Lung (tissue), 12 donors: ENCODE results near the gene CIDEA. TPM values are rescaled to one million over a fixed set of nuclear protein-coding genes. Genes with fewer than 3 reads are reported as not detected.

Experiments
- ATAC-seq: fragments of 200-7000 bp; cut with Tn5 transposase; one replicate; pipeline ENCODE4 v1.9.1; 2020; ENCODE audit warnings: moderate number of reproducible peaks; ENCODE audit not compliant: insufficient read depth, low FRiP score
- DNase-seq, 3 donors: peaks; one replicate each; pipeline ENCODE4 v3.0.0-alpha.2; 2013 to 2017
- H3K27ac ChIP-seq, 2 donors: one replicate each; pipeline ENCODE4 v1.5.1; 2013; ENCODE audit warnings: mild to moderate bottlenecking in 2 of 2, moderate library complexity in 2 of 2, control low read depth in 1 of 2, inconsistent platforms in 1 of 2, low read depth in 1 of 2, low read length in 1 of 2
- H3K27me3 ChIP-seq, 3 donors: one replicate each; pipeline ENCODE4 v1.5.1; 2013; ENCODE audit warnings: low read length in 2 of 3; ENCODE audit not compliant: control insufficient read depth in 3 of 3, insufficient read depth in 3 of 3
- H3K36me3 ChIP-seq, 4 donors: one replicate each; pipeline ENCODE4 v1.5.1; 2013; ENCODE audit warnings: low read length in 4 of 4, mild to moderate bottlenecking in 1 of 4, moderate library complexity in 1 of 4; ENCODE audit not compliant: control insufficient read depth in 4 of 4, insufficient read depth in 4 of 4
- H3K4me1 ChIP-seq, 5 donors: one replicate each; pipeline ENCODE4 v1.5.1; 2013; ENCODE audit warnings: low read length in 5 of 5, mild to moderate bottlenecking in 2 of 5, moderate library complexity in 1 of 5; ENCODE audit not compliant: control insufficient read depth in 5 of 5, insufficient read depth in 5 of 5
- H3K4me3 ChIP-seq: one replicate; pipeline ENCODE4 v1.5.1; 2013; ENCODE audit warnings: mild to moderate bottlenecking, control low read depth, moderate library complexity
- H3K9ac ChIP-seq, 2 donors: one replicate each; pipeline ENCODE4 v1.5.1; 2013; ENCODE audit warnings: low read length in 2 of 2, control low read depth in 1 of 2; ENCODE audit not compliant: insufficient read depth in 1 of 2
- H3K9me3 ChIP-seq, 4 donors: one replicate each; pipeline ENCODE4 v1.5.1; 2013; ENCODE audit warnings: low read length in 3 of 4, mild to moderate bottlenecking in 1 of 4, moderate library complexity in 1 of 4; ENCODE audit not compliant: control insufficient read depth in 4 of 4, insufficient read depth in 3 of 4
- CTCF ChIP-seq: IDR thresholded peaks from 2 replicates; pipeline ENCODE4 v1.5.1; 2012; ENCODE audit warnings: mild to moderate bottlenecking; ENCODE audit errors: control extremely low read depth, extremely low read depth
- WGBS, 2 donors: extraction: QIAGEN DNeasy Blood & Tissue Kit; methylation state at CpG; one replicate each; pipeline ENCODE4 v1.1.7; 2013; 5-methylcytosine and 5-hydroxymethylcytosine counted together
- polyA plus RNA-seq, 2 donors: library from polyadenylated mRNA; stranded (reverse); fragments of 200-250 nt; gene quantifications; one replicate each; pipeline ENCODE4 v1.2.1, GENCODE V29; 2013
- total RNA-seq, 2 donors: library from RNA; depleted of rRNA in 1 of 2; stranded (reverse); fragments of >200 nt in 1 of 2; gene quantifications; one replicate each; pipeline ENCODE4 v1.2.1, GENCODE V29; 2014 to 2021
- donor health status: control.
- donor health status: control.
- donor health status: Bipolar disorder and iron deficiency.
- donor health status: healthy.
- donor health status: DM: yes; HTN: yes; CAD: no.

CIDEA gene
- total and polyA plus RNA-seq, 4 donors: 1.2 TPM; not detected in 3

DNA sequence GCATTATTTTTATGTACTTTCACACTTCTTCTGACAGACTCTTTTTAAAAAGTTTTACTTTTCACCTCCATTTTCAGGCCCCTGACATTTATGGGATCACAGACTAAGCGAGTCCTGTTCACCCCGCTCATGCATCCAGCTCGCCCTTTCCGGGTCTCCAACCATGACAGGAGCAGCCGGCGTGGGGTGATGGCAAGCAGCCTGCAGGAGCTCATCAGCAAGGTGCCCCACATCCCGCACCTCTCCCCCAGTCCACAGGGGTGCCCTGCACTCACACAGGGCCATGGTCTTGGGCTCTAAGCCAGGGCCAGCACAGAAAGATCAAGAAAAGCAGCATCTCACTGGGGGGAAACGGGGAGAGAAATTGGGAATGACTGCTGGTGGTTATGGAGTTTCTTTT, 8.6 kb downstream of the CIDEA start:
- H3K4me3 ChIP-seq: no peak overlapping the region
- H3K27me3 ChIP-seq: peaks cover 0 to 6% (median 5%) of the 10 kb centered on the region in 3 donors
- no peaks in the 10 kb centered on the region for H3K36me3 ChIP-seq
- no peak overlapping the region for H3K9ac ChIP-seq
- DNase-seq (no peak), ATAC-seq (no peak)
- H3K9me3 ChIP-seq: no peaks in the 10 kb centered on the region
- no peak overlapping the region for H3K27ac ChIP-seq
- no peaks in the 10 kb centered on the region for H3K4me1 ChIP-seq
- 86 to 91% methylated on average over 8 of the region's 8 CpGs for WGBS, 2 donors
- no peak for TF ChIP-seq CTCF

- TF ChIP-seq CTCF: no peak
- no peak overlapping the region for H3K9ac ChIP-seq
- peaks cover 0 to 6% (median 5%) of the 10 kb centered on the region in 3 donors for H3K27me3 ChIP-seq
- no peaks in the 10 kb centered on the region for H3K36me3 ChIP-seq
- DNase-seq (no peak), ATAC-seq (no peak)
- no peak overlapping the region for H3K4me3 ChIP-seq
- H3K4me1 ChIP-seq: no peaks in the 10 kb centered on the region
- 58 to 69% methylated on average over 2 of the region's 2 CpGs for WGBS, 2 donors
- no peaks in the 10 kb centered on the region for H3K9me3 ChIP-seq
- H3K27ac ChIP-seq: no peak overlapping the region
Observed at GRCh38 chr18:12264864-12265263, 10.7 kb downstream of the CIDEA start.

- ATAC-seq (peak; percentile 76), DNase-seq (peak; percentile 85 to 89 (median 85))
- Histone ChIP-seq H3K9me3 (no peaks in the 10 kb centered on the region), H3K36me3 (no peaks in the 10 kb centered on the region), H3K27me3 (no peaks in the 10 kb centered on the region), H3K27ac (peak overlapping the region; percentile 43 to 86), H3K4me1 (no peaks in the 10 kb centered on the region), H3K4me3 (no peak overlapping the region), H3K9ac (no peak overlapping the region)
- 16 to 20% methylated on average over 47 to 51 of the region's 51 CpGs for WGBS, 2 donors
- TF ChIP-seq CTCF: peak; percentile 13
Observed at GRCh38 chr18:12271376-12272235, 17.4 kb downstream of the CIDEA start.
